A673 (cell line): ENCODE data around the gene NDUFC1. TPM values are rescaled to one million over a fixed set of nuclear protein-coding genes. Genes with fewer than 3 reads are reported as not detected.

Experiments used
- BruUV-seq: library from RNA; stranded (reverse); fragments of 400-500 nt; replicated peaks from 2 replicates; lab custom pipeline; 2021; lab: Mats Ljungman, UMichigan
- CTCF ChIA-PET: fragments of 300-600 bp; sonication (Branson Sonifier 250); formaldehyde crosslinking; loops from one replicate; lab custom pipeline; 2022; ENCODE audit warnings: antibody characterized with exemption; lab: Charles Lee
- POLR2A ChIA-PET: fragments of 300-600 bp; sonication (Branson Sonifier 250); formaldehyde crosslinking; loops from one replicate; lab custom pipeline; 2022; ENCODE audit warnings: antibody characterized with exemption; ENCODE audit not compliant: low non-redundant PET; lab: Charles Lee
- DNase-seq: peaks from one replicate; pipeline ENCODE4 v3.0.0-alpha.2; 2015; ENCODE audit warnings: low spot score
- H3K27ac ChIP-seq: fragments of 200-600 bp; sonication (generic); 2 replicates; pipeline ENCODE4 v1.5.1; 2016; ENCODE audit warnings: mixed run types, low read depth, mild to moderate bottlenecking, mixed read lengths, antibody characterized with exemption, low read length; ENCODE audit not compliant: poor library complexity, severe bottlenecking
- H3K27me3 ChIP-seq: fragments of 200-600 bp; sonication (generic); replicated peaks from 2 replicates; pipeline ENCODE4 v1.6.1; 2017; ENCODE audit warnings: mixed run types, low read depth, mild to moderate bottlenecking, mixed read lengths, antibody characterized with exemption, low read length; ENCODE audit not compliant: insufficient read depth, poor library complexity
- H3K36me3 ChIP-seq: fragments of 200-600 bp; sonication (generic); 2 replicates; pipeline ENCODE4 v1.6.1; 2016; ENCODE audit warnings: mixed run types, mild to moderate bottlenecking, mixed read lengths, antibody characterized with exemption, low read length; ENCODE audit not compliant: insufficient read depth, poor library complexity, severe bottlenecking
- H3K4me1 ChIP-seq: fragments of 200-600 bp; sonication (generic); 2 replicates; pipeline ENCODE4 v1.6.1; 2017; ENCODE audit warnings: mixed run types, mild to moderate bottlenecking, mixed read lengths, antibody characterized with exemption, low read length; ENCODE audit not compliant: insufficient read depth, poor library complexity, severe bottlenecking
- H3K4me3 ChIP-seq: fragments of 200-600 bp; sonication (generic); 2 replicates; pipeline ENCODE4 v1.5.1; 2016; ENCODE audit warnings: low read depth, mixed run types, mild to moderate bottlenecking, mixed read lengths, low read length; ENCODE audit not compliant: poor library complexity, severe bottlenecking
- H3K9me3 ChIP-seq: fragments of 200-600 bp; sonication (generic); 2 replicates; pipeline ENCODE4 v1.6.1; 2016; ENCODE audit warnings: mixed run types, low read depth, mild to moderate bottlenecking, mixed read lengths, antibody characterized with exemption, low read length; ENCODE audit not compliant: poor library complexity, severe bottlenecking
- EZH2 ChIP-seq: fragments of 200-600 bp; sonication (generic); IDR thresholded peaks from 2 replicates; pipeline ENCODE4 v1.6.1; 2017; ENCODE audit warnings: borderline replicate concordance, low read depth, mild to moderate bottlenecking, mixed read lengths, antibody characterized with exemption, low read length; ENCODE audit not compliant: poor library complexity, severe bottlenecking
- intact Hi-C: fragments of 100-400 bp; cut with micrococcal nuclease; formaldehyde crosslinking; loops from one replicate; pipeline ENCODE4 v1.10.0; 2022; ENCODE audit not compliant: unreplicated experiment
- total RNA-seq: library from RNA; stranded (reverse); gene quantifications from 2 replicates; pipeline ENCODE4 v1.2.3, GENCODE V29; 2021
- TF ChIP-seq, protein P1 (sequence below): fragments of 300-800, 200-600 bp; sonication (generic); conservative IDR thresholded peaks from 2 replicates; pipeline ENCODE4 v1.5.1; 2017; ENCODE audit warnings: low read depth, mild to moderate bottlenecking, antibody characterized with exemption, low read length, moderate library complexity, mixed read lengths

The NDUFC1 gene
- total RNA-seq, 1 experiment from 2014 or later = 116 TPM

DNA sequence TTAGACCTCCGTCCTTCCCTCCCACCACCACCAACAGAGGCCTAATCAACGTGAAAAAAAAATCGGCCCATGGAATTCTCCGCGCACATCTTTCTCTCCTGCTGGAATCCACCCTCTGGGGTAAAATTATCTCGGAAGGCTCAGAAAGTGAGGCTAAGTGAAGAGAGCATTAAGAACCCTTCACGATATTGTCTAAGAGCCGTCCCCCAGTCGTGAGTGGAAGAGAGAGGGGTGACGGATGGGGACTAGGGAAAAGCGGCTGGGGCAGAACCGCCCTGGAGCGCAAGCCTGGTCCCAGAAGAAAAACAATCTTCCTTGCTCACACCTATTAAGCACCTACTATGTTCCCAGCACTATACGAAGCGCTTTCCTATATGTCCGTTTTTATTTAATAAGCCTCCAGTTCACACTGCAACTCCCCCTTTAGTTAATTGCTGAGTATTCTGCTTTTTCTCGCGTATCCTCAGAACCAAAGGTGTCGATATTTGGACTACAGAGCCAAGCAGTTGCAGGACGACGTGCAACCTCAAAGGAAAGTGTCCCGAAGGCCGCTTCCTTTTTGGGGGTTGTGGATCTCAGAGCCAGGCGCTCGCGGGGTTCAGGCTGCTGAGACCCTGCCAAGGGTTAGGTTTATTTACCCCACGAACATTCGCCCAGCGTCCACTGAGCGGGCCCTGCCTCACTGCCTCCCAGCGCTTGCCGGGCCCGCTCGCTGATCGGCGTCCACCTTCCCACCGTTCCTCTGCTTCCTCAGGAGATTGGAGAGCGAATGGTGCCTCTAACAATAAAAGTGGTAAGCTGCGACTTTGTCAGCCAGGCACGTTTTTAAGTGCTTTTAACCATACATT lies 23.1 kb downstream of the NDUFC1 start:
- no peaks in the 10 kb centered on the region for H3K9me3 ChIP-seq
- no peaks in the 10 kb centered on the region for H3K36me3 ChIP-seq
- intact Hi-C loops = no loop called here
- H3K27me3 ChIP-seq = no peaks in the 10 kb centered on the region
- no TSS peak for BruUV-seq
- ChIA-PET CTCF (no interaction called here), POLR2A (no interaction called here)
- TF ChIP-seq, protein P1, sequence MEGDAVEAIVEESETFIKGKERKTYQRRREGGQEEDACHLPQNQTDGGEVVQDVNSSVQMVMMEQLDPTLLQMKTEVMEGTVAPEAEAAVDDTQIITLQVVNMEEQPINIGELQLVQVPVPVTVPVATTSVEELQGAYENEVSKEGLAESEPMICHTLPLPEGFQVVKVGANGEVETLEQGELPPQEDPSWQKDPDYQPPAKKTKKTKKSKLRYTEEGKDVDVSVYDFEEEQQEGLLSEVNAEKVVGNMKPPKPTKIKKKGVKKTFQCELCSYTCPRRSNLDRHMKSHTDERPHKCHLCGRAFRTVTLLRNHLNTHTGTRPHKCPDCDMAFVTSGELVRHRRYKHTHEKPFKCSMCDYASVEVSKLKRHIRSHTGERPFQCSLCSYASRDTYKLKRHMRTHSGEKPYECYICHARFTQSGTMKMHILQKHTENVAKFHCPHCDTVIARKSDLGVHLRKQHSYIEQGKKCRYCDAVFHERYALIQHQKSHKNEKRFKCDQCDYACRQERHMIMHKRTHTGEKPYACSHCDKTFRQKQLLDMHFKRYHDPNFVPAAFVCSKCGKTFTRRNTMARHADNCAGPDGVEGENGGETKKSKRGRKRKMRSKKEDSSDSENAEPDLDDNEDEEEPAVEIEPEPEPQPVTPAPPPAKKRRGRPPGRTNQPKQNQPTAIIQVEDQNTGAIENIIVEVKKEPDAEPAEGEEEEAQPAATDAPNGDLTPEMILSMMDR = no peak
- no peak for TF ChIP-seq EZH2
- no peak overlapping the region for H3K27ac ChIP-seq
- H3K4me3 ChIP-seq = peak overlapping the region; percentile 57
- DNase-seq = no peak
- peaks cover 4% of the 10 kb centered on the region for H3K4me1 ChIP-seq

DNA sequence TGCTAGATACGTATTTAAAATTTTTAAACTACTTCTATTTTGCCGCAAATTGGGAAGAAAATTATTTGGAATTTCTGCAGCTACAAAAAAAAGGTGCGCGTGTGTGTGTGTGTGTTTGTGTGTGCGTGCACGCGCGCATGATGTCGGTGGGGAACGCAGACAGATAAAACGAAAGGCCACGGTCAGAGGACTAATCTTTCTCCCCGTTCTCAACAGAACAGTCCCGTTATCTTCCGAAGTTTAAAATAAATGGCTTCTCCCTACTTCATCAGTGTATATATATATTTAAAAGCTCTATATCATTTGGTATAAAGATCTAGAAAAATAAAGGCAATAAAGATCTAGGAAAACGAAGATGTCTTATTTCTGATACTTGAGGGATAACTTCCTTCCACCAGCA lies 23.8 kb downstream of the NDUFC1 start:
- Histone ChIP-seq H3K36me3 (no peaks in the 10 kb centered on the region), H3K4me3 (no peak overlapping the region), H3K4me1 (peaks cover 4% of the 10 kb centered on the region), H3K27me3 (no peaks in the 10 kb centered on the region), H3K27ac (no peak overlapping the region), H3K9me3 (no peaks in the 10 kb centered on the region)
- ChIA-PET CTCF (no interaction called here), POLR2A (no interaction called here)
- intact Hi-C loops = no loop called here
- TF ChIP-seq, protein P1 = no peak
- TF ChIP-seq EZH2 = no peak
- BruUV-seq = TSS peak; percentile 32
- no peak for DNase-seq

DNA sequence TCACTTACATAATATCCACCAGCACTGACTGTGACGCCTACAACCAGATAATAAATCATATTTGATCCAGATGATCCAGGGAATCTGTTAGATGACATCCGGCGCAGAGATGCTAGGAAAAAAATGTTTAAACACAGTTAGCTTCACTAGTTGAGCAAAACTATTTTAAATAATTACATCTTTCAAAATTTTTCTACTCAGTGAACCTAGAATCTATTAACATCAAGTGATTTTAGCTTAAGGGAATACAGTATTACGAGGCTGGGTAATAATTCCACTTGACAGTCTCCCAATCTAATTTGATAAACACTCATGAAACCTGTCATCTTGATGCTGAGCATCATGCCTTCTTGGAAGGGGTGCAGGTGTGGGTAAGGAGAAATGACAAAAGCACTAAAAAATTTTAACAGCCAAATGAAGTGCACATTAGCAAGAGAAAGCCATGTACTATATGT lies 27.0 kb downstream of the NDUFC1 start:
- POLR2A ChIA-PET = no interaction called here
- Histone ChIP-seq H3K9me3 (no peaks in the 10 kb centered on the region), H3K27me3 (no peaks in the 10 kb centered on the region), H3K27ac (no peak overlapping the region), H3K36me3 (no peaks in the 10 kb centered on the region), H3K4me1 (peaks cover under 1% of the 10 kb centered on the region), H3K4me3 (no peak overlapping the region)
- no peak for TF ChIP-seq EZH2
- TF ChIP-seq, protein P1 = no peak
- CTCF ChIA-PET = no interaction called here
- no peak for DNase-seq
- intact Hi-C loops = no loop called here
- BruUV-seq = no TSS peak
